LNCAP (cell line): Measurements from ENCODE around the gene BCR.

Experiments
- CTCF ChIP-seq: fragments of 450-650 bp; IDR thresholded peaks from 2 replicates; pipeline ENCODE4 v1.5.1; 2017; ENCODE audit warnings: mild to moderate bottlenecking

BCR gene

DNA sequence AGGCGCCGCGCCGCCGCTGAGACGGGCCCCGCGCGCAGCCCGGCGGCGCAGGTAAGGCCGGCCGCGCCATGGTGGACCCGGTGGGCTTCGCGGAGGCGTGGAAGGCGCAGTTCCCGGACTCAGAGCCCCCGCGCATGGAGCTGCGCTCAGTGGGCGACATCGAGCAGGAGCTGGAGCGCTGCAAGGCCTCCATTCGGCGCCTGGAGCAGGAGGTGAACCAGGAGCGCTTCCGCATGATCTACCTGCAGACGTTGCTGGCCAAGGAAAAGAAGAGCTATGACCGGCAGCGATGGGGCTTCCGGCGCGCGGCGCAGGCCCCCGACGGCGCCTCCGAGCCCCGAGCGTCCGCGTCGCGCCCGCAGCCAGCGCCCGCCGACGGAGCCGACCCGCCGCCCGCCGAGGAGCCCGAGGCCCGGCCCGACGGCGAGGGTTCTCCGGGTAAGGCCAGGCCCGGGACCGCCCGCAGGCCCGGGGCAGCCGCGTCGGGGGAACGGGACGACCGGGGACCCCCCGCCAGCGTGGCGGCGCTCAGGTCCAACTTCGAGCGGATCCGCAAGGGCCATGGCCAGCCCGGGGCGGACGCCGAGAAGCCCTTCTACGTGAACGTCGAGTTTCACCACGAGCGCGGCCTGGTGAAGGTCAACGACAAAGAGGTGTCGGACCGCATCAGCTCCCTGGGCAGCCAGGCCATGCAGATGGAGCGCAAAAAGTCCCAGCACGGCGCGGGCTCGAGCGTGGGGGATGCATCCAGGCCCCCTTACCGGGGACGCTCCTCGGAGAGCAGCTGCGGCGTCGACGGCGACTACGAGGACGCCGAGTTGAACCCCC is 798 bp downstream of the BCR start:
- TF ChIP-seq CTCF: no peak

DNA sequence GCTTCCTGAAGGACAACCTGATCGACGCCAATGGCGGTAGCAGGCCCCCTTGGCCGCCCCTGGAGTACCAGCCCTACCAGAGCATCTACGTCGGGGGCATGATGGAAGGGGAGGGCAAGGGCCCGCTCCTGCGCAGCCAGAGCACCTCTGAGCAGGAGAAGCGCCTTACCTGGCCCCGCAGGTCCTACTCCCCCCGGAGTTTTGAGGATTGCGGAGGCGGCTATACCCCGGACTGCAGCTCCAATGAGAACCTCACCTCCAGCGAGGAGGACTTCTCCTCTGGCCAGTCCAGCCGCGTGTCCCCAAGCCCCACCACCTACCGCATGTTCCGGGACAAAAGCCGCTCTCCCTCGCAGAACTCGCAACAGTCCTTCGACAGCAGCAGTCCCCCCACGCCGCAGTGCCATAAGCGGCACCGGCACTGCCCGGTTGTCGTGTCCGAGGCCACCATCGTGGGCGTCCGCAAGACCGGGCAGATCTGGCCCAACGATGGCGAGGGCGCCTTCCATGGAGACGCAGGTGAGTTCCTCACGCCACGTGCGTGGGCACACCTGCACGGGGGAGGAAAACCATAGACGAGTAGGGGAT is 1.5 kb downstream of the BCR start:
- TF ChIP-seq CTCF: no peak

DNA sequence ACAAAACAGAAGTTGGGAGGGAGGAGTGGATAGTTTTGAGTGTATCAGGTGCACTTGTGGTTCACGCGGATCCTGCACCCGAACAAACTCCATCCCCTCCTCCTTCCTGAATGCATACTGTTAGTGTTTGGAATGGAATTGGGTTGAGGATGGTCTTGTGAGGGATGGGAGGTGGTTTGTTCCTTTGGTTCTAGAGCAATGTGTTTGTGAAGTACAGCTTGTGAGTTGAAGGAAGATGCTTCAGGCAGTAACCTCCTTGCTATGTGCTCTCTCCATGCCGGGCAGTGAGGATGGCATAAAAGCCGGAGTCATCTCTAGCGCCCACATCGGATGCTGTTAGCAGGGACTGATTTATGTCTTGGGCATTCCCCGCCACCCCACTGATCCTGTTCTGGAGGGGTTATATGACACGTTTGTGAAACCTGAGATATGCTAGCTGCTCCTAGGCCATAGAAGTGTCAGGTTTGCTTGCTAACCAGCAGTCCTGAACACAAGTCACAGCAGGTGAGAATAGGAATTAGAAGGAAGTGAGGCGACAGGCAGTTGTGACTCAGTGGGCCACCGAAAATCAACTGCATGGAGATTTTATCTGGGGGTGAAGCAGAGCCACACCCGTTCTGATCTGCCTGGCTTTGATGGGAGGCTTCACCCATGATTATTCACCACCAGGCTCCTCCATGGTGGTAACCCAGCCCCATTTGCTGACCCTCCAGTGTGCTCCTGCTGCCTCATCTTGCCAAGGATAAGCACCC is 2.2 kb downstream of the BCR start:
- no peak for TF ChIP-seq CTCF

DNA sequence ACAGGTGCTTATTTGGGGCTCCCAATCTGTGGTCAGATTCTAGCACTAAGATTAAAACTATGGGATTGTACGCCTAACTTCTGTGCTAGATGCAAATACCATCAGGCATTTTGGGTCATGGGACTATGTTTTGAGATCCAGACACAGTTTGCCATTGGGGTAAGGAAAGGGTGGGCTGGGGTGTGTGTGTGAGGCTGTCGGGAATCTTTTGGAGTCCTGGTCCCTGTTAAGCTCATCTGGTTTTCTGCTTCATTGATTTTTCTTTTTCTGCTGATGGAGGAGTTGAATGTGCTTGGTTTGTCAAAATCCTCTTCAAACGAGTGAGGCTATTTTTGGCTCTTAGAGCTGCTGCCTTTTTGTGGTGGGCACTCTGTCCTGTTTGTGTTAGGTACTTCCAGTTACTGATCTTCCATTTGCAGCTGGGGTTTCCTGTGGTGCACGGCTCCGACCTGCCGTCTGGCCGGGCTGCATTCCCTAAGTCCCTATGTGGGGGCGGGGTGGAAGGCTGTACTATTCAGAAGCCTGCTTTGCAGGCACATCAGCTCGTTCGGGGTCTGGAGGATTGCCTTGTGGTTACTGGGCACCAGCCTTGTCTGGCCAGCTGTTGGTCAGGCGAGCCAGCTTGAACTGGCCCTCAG is 2.9 kb downstream of the BCR start:
- TF ChIP-seq CTCF: no peak

- no peak for TF ChIP-seq CTCF
Observed at GRCh38 chr22:23184100-23184763, 3.9 kb downstream of the BCR start.

DNA sequence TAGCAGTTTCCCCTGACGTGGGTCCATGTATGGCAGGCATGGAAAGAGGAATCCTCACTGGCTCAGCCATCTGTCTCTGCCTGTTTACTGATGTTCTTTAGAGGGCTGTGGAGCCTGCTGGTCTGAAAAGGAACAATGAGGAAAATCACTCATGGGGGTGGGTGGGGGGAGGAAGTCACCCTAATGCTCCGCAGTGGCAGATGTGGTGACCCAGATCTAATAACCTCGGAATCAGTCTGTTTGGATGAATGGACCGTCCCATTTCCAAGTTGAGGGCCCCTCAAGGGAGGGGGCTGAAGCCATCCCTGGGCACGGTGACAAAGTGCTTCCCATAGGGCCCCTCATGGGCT is 4.4 kb downstream of the BCR start:
- TF ChIP-seq CTCF: no peak

DNA sequence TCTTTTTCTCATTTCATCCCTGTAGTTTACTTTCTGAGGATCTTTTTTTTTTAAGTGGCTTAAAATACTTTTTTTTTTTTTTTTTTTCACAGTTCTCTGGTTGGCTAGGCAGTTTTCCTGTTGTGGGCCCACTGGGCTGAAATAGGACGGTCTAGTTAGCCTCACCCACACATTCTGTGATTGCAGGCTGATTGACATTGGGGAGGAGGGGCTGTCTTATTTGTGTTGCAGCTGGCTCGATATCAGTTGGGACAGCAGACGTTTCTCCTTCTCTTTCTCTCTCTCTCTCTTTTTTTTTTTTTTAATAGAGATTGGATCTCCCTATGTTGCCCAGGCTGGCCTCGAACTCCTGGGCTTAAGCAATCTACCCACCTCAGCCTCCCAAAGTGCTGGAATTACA is 6.9 kb downstream of the BCR start:
- TF ChIP-seq CTCF: no peak
